Psoas muscle (tissue), 8 donors: ENCODE measurements around the gene MS4A6A. TPM values are rescaled to one million over a fixed set of nuclear protein-coding genes. Genes with fewer than 3 reads are reported as not detected.
"Not testable (repeated sequence)": the region's sequence is repeated elsewhere in the genome, so short reads cannot be mapped to it uniquely, and the experiment has no call there.

Experiments
- ATAC-seq, 4 donors: fragments of 200-7000 bp; cut with Tn5 transposase; one replicate each; pipeline ENCODE4 v1.9.1; 2020; ENCODE audit warnings: moderate library complexity in 3 of 4, mild to moderate bottlenecking in 2 of 4
- DNase-seq, 2 donors: peaks; one replicate each; pipeline ENCODE4 v3.0.0-alpha.2; 2020
- H3K27ac ChIP-seq: fragments of 200-600 bp; one replicate; pipeline ENCODE4 v1.8.0; 2022
- H3K27me3 ChIP-seq, 3 donors: fragments of 200-600 bp in 1 of 3; one replicate each; pipeline versions ENCODE4 v1.6.1 to v1.8.0; 2013 to 2022; ENCODE audit warnings: low read length in 2 of 3, mild to moderate bottlenecking in 2 of 3, moderate library complexity in 1 of 3; ENCODE audit not compliant: insufficient read depth in 3 of 3
- H3K36me3 ChIP-seq, 2 donors: fragments of 200-600 bp in 1 of 2; one replicate each; pipeline versions ENCODE4 v1.6.1 to v1.8.0; 2013 to 2022; ENCODE audit warnings: low read depth in 1 of 2, mild to moderate bottlenecking in 1 of 2, moderate library complexity in 1 of 2; ENCODE audit not compliant: insufficient read depth in 1 of 2
- H3K4me1 ChIP-seq: fragments of 200-600 bp; one replicate; pipeline ENCODE4 v1.8.0; 2022
- H3K4me3 ChIP-seq: fragments of 200-600 bp; one replicate; pipeline ENCODE4 v1.8.0; 2022; ENCODE audit warnings: mild to moderate bottlenecking
- H3K9me3 ChIP-seq: fragments of 200-600 bp; one replicate; pipeline ENCODE4 v1.8.0; 2022
- WGBS, 3 donors: extraction: QIAGEN DNeasy Blood & Tissue Kit; methylation state at CpG; one replicate each; pipeline versions ENCODE4 v1.1.6 to v1.1.7; 2013; 5-methylcytosine and 5-hydroxymethylcytosine counted together
- intact Hi-C, 2 donors: fragments of 100-400 bp; cut with DNase I; formaldehyde crosslinking; loops; one replicate each; pipeline versions ENCODE4 v1.11.0 to v1.14.2; 2022
- polyA plus RNA-seq, 3 donors: library from polyadenylated mRNA; stranded (reverse); fragments of 200-250 nt; gene quantifications; one replicate each; pipeline ENCODE4 v1.2.3, GENCODE V29; 2013
- total RNA-seq, 4 donors: library from RNA; stranded (reverse); fragmentation: NEBNext Ultra II Directional in 2 of 4; extraction: Animal tissue kit (Norgen Biotek cat#: 25700) in 2 of 4; gene quantifications; one replicate each; pipeline versions ENCODE4 v1.2.1 to v1.2.4, GENCODE V29; 2021 to 2023
- TF ChIP-seq, protein P1 (sequence below): fragments of 200-600 bp; IDR thresholded peaks from one replicate; pipeline ENCODE4 v1.8.0; 2022; ENCODE audit warnings: antibody characterized with exemption
- donor health status: healthy with polysubstance abuse.
- donor health status: DM: no; HTN: no; CAD: no; lungs with moderate emphysema.
- donor health status: Bipolar disorder and iron deficiency.
- donor health status: healthy.
- donor health status: DM: yes; HTN: yes; CAD: no.
- donor health status: DM: no; HTN: no; CAD: no.
- donor health status: DM: no; HTN: no; CAD: no.
- donor health status: DM: yes; HTN: yes; CAD: no.

Gene MS4A6A
- total and polyA plus RNA-seq, 7 donors, result 2.9 to 22.6 (median 14.7) TPM

DNA sequence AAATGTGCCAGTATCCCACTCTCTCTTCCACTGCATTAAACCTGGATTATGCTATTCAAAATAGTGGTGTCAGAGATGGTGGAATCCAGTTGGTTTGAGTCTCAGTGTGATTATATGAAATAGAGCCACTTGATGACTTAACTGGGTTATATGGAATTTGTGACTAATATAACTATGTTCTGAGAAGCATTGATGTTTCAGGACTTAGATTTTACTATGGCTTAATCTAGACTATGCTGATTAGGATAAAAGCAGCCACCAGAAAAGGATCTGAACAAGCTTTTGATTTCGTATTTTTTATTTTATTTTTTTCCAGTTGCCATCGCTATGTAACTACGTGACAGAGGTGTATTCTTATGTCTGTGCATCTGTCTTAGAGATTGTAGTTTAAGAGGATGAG lies 39.1 kb downstream of the MS4A6A start:
- Histone ChIP-seq H3K27ac (no peak overlapping the region), H3K9me3 (no peaks in the 10 kb centered on the region), H3K36me3 (no peaks in the 10 kb centered on the region), H3K4me3 (no peak overlapping the region), H3K27me3 (no peaks in the 10 kb centered on the region), H3K4me1 (no peaks in the 10 kb centered on the region)
- intact Hi-C loops, result no loop called here
- DNase-seq (no peak), ATAC-seq (no peak)
- WGBS, 3 donors, result 83 to 91% (median 88%) methylated on average over 3 of the region's 3 CpGs
- TF ChIP-seq, protein P1, sequence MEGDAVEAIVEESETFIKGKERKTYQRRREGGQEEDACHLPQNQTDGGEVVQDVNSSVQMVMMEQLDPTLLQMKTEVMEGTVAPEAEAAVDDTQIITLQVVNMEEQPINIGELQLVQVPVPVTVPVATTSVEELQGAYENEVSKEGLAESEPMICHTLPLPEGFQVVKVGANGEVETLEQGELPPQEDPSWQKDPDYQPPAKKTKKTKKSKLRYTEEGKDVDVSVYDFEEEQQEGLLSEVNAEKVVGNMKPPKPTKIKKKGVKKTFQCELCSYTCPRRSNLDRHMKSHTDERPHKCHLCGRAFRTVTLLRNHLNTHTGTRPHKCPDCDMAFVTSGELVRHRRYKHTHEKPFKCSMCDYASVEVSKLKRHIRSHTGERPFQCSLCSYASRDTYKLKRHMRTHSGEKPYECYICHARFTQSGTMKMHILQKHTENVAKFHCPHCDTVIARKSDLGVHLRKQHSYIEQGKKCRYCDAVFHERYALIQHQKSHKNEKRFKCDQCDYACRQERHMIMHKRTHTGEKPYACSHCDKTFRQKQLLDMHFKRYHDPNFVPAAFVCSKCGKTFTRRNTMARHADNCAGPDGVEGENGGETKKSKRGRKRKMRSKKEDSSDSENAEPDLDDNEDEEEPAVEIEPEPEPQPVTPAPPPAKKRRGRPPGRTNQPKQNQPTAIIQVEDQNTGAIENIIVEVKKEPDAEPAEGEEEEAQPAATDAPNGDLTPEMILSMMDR, result no peak

DNA sequence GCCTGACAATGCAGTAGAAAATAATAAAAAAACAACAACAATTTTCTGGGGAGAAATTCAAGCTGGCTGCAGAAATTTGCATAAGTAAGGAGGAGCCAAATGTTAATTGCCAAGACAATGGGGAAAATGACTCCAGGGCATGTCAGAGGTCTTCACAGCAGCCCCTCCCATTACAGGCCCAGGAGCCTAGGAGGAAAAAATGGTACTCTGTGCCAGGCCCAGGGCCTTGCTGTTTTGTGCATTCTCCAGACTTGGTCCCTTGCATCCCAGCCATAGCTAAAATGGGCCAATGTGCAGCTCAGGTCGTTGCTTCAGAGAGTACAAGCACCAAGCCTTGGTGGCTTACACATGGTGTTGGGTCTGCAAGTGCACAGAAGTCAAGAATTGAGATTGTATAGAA lies 49.0 kb downstream of the MS4A6A start:
- Histone ChIP-seq H3K4me3 (no peak overlapping the region), H3K4me1 (no peaks in the 10 kb centered on the region), H3K27me3 (no peaks in the 10 kb centered on the region), H3K36me3 (no peaks in the 10 kb centered on the region), H3K27ac (no peak overlapping the region), H3K9me3 (no peaks in the 10 kb centered on the region)
- intact Hi-C loops, result no loop called here
- DNase-seq (no peak), ATAC-seq (no peak)
- 19 to 30% (median 23%) methylated on average over 1 of the region's 1 CpG for WGBS, 3 donors
- TF ChIP-seq, protein P1, result no peak

DNA sequence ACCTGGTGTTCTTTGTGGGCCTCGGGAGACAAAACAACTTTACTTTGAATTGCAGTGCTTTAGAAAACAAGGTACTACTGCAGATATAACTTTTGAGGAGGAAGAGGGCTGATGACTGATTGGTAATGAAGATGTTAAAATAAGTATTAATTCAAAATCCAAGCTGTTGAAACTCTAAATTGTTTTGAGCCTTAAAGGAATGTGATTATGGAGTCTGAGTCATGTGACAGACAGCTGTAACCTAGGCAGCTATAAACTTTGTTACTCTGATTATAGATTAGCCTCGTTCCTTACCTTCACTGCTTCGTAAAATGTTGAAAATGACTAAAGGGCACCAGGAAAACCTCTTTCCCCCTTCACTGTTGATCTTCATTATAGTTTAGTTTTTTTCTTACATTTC lies 51.0 kb downstream of the MS4A6A start:
- H3K9me3 ChIP-seq, result no peaks in the 10 kb centered on the region
- no peak overlapping the region for H3K4me3 ChIP-seq
- TF ChIP-seq, protein P1, result no peak
- no peaks in the 10 kb centered on the region for H3K4me1 ChIP-seq
- H3K27me3 ChIP-seq, result no peaks in the 10 kb centered on the region
- no peak for ATAC-seq
- intact Hi-C loops, result no loop called here
- no peaks in the 10 kb centered on the region for H3K36me3 ChIP-seq
- no peak overlapping the region for H3K27ac ChIP-seq
- DNase-seq, result no peak
- WGBS, 3 donors, result 67 to 72% (median 67%) methylated on average over 3 of the region's 3 CpGs

DNA sequence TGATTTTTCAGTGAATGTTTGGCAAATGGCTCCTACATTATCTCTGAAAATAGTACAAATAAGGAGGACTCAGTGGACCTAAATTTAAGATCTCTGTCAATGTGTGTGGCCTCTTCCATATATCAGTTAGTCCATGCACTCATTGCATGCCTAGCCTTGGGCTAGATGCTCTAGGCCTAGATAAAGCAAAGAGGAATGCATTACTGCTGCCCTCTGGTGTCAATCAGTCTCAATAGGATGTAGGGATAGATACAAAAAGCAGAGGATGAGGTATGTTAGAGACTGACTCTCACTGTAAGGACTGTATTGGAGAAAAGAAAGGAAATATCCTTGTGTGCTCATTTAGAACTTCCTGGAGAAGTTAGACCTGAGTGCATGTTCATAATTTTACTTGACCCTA lies 52.4 kb downstream of the MS4A6A start:
- intact Hi-C loops, result no loop called here
- no peak overlapping the region for H3K27ac ChIP-seq
- H3K27me3 ChIP-seq, result no peaks in the 10 kb centered on the region
- H3K4me3 ChIP-seq, result no peak overlapping the region
- ATAC-seq, result no peak
- TF ChIP-seq, protein P1, result no peak
- no peaks in the 10 kb centered on the region for H3K4me1 ChIP-seq
- no peaks in the 10 kb centered on the region for H3K36me3 ChIP-seq
- no peaks in the 10 kb centered on the region for H3K9me3 ChIP-seq
- no peak for DNase-seq

DNA sequence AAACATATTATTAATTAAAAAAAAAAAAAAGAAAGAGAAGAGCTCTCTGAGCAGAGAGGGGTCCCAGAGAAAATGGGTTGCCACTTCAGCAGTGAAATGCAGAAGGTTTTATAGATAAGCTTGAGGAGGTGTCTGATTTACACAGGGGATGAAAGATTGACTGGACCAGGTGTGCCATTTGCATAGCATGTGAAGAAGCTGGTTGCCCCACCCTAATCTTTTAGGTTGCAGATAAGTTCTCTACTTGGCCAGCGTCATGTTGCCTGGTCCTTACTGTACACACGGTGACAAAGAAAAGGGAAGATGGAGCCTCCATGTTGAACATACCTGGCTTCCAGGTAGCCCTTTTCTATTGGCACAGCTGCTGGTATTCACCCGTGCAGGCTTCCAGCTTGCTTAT lies 53.0 kb downstream of the MS4A6A start:
- TF ChIP-seq, protein P1, result no peak
- H3K27ac ChIP-seq, result no peak overlapping the region
- no peaks in the 10 kb centered on the region for H3K36me3 ChIP-seq
- no peak overlapping the region for H3K4me3 ChIP-seq
- 66 to 74% (median 67%) methylated on average over 3 of the region's 3 CpGs for WGBS, 3 donors
- no peak for DNase-seq
- no peaks in the 10 kb centered on the region for H3K9me3 ChIP-seq
- no peaks in the 10 kb centered on the region for H3K27me3 ChIP-seq
- ATAC-seq, result no peak
- H3K4me1 ChIP-seq, result no peaks in the 10 kb centered on the region
- intact Hi-C loops, result no loop called here

DNA sequence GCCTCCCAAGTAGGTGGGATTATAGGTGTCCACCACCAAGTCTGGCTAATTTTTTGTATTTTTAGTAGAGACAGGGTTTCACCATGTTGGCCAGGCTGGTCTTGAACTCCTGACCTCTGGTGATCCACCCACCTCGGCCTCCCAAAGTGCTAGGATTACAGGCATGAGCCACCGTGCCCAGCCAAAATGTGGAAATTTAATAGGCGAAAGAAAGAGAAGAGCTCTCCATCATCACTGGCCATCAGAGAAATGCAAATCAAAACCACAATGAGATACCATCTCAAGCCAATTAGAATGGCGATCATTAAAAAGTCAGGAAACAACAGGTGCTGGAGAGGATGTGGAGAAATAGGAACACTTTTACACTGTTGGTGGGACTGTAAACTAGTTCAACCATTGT lies 54.0 kb downstream of the MS4A6A start:
- 81 to 83% (median 83%) methylated on average over 4 of the region's 4 CpGs for WGBS, 3 donors
- ATAC-seq, H3K27me3 ChIP-seq, H3K9me3 ChIP-seq, intact Hi-C loops, H3K36me3 ChIP-seq, H3K27ac ChIP-seq, H3K4me3 ChIP-seq, DNase-seq, H3K4me1 ChIP-seq: not testable (repeated sequence)
